Hepatocyte (in vitro differentiated cells): ENCODE data around the gene KIF17.

Experiments
- EZH2 ChIP-seq: fragments of 200-600 bp; sonication (generic); IDR thresholded peaks from 2 replicates; pipeline ENCODE4 v1.6.1; 2016; ENCODE audit warnings: antibody characterized with exemption, mild to moderate bottlenecking, borderline replicate concordance
- TF ChIP-seq, protein P1 (sequence below): fragments of 200-600 bp; sonication (generic); IDR thresholded peaks from 2 replicates; pipeline ENCODE4 v1.5.1; 2016; ENCODE audit warnings: antibody characterized with exemption, mild to moderate bottlenecking; ENCODE audit not compliant: poor library complexity

DNA sequence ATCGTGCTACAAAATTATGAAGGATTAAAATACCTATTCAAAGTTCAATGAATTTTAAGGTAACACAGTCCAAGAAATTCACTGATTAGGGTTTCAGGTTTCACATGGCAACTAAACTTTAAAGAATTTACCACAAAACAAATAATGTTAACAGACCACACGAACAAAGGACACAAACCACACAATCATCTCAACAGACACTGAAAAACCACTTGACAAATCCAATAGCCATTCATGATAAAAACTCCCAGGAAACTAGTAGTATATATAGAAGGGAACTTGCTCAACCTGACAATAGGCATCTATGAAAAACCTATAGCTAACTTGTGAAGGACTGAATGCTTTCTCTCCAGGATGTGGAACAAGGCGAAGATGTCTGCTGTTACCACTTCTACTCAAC, 35.8 kb upstream of the KIF17 start:
- TF ChIP-seq, protein P1, sequence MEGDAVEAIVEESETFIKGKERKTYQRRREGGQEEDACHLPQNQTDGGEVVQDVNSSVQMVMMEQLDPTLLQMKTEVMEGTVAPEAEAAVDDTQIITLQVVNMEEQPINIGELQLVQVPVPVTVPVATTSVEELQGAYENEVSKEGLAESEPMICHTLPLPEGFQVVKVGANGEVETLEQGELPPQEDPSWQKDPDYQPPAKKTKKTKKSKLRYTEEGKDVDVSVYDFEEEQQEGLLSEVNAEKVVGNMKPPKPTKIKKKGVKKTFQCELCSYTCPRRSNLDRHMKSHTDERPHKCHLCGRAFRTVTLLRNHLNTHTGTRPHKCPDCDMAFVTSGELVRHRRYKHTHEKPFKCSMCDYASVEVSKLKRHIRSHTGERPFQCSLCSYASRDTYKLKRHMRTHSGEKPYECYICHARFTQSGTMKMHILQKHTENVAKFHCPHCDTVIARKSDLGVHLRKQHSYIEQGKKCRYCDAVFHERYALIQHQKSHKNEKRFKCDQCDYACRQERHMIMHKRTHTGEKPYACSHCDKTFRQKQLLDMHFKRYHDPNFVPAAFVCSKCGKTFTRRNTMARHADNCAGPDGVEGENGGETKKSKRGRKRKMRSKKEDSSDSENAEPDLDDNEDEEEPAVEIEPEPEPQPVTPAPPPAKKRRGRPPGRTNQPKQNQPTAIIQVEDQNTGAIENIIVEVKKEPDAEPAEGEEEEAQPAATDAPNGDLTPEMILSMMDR: no peak
- TF ChIP-seq EZH2: no peak
